Loucy (cell line): ENCODE results near the gene TSFM.

Experiments
- EZH2phosphoT487 ChIP-seq: fragments of 200-600 bp; IDR thresholded peaks from 2 replicates; pipeline ENCODE4 v1.6.1; 2018; ENCODE audit warnings: antibody characterized with exemption, mild to moderate bottlenecking, moderate library complexity, borderline replicate concordance
- TF ChIP-seq, protein P1 (sequence below): fragments of 200-600 bp; sonication (generic); conservative IDR thresholded peaks from 2 replicates; pipeline ENCODE4 v1.5.1; 2014; ENCODE audit warnings: mild to moderate bottlenecking, antibody characterized with exemption, low read length

DNA sequence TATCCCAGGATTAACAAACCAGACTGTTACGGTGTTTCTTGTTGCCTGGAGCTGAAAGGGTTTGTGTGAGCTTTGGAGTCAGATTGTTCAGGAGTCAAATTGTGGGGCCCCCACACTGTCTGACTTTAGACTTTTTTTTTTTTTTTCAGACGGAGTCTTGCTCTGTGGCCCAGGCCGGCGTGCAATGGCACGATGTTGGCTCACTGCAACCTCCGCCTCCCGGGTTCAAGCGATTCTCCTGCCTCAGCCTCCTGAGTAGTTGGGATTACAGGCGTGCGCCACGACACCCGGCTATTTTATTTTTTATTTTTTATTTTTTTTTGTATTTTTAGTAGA is 847 bp downstream of the TSFM start:
- TF ChIP-seq, protein P1, sequence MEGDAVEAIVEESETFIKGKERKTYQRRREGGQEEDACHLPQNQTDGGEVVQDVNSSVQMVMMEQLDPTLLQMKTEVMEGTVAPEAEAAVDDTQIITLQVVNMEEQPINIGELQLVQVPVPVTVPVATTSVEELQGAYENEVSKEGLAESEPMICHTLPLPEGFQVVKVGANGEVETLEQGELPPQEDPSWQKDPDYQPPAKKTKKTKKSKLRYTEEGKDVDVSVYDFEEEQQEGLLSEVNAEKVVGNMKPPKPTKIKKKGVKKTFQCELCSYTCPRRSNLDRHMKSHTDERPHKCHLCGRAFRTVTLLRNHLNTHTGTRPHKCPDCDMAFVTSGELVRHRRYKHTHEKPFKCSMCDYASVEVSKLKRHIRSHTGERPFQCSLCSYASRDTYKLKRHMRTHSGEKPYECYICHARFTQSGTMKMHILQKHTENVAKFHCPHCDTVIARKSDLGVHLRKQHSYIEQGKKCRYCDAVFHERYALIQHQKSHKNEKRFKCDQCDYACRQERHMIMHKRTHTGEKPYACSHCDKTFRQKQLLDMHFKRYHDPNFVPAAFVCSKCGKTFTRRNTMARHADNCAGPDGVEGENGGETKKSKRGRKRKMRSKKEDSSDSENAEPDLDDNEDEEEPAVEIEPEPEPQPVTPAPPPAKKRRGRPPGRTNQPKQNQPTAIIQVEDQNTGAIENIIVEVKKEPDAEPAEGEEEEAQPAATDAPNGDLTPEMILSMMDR: no peak
- TF ChIP-seq EZH2phosphoT487: no peak
